ENCODE measurements around the gene HOXD8. TPM values are rescaled to one million over a fixed set of nuclear protein-coding genes. Genes with fewer than 3 reads are reported as not detected.

The HOXD8 gene
- total RNA-seq, 1 donor from 2014 or later = not detected

- CTCF ChIA-PET = no interaction called here
- POLR2A ChIA-PET = no interaction called here
- H3K27ac Mint-ChIP-seq = no peak overlapping the region
- intact Hi-C loops (cut with micrococcal nuclease) = loop anchor here (10.0 kb wide), 1 partner anchor 1835 kb away; the partner anchor contains the start of gene SP9
- DNase-seq (no peak), ATAC-seq (ENCODE audit: low read depth) (no peak)
- no peaks in the 10 kb centered on the region for H3K36me3 Mint-ChIP-seq (ENCODE audit: low read depth)
- H3K4me1 Mint-ChIP-seq = peaks cover 4% of the 10 kb centered on the region
- H3K27me3 Mint-ChIP-seq = peaks cover 60% of the 10 kb centered on the region
- no peak overlapping the region for H3K4me3 Mint-ChIP-seq
- no peaks in the 10 kb centered on the region for H3K9me3 Mint-ChIP-seq
- TF ChIP-seq CTCF (IDR thresholded peaks at IDR 0.05) = no peak
Observed at GRCh38 chr2:176169711-176170110, 40.2 kb downstream of the HOXD8 start.

- intact Hi-C loops (cut with micrococcal nuclease) = no loop called here
- Mint-ChIP-seq H3K4me3 (no peak overlapping the region), H3K27me3 (peaks cover 64% of the 10 kb centered on the region), H3K4me1 (peaks cover 4% of the 10 kb centered on the region), H3K36me3 (ENCODE audit: low read depth) (no peaks in the 10 kb centered on the region), H3K27ac (no peak overlapping the region), H3K9me3 (no peaks in the 10 kb centered on the region)
- TF ChIP-seq CTCF (IDR thresholded peaks at IDR 0.05) = no peak
- no peak for DNase-seq
- CTCF ChIA-PET = no interaction called here
- POLR2A ChIA-PET = no interaction called here
- ATAC-seq (ENCODE audit: low read depth) = no peak
Observed at GRCh38 chr2:176170602-176171305, 41.2 kb downstream of the HOXD8 start.

GRCh38 chr2:176171351-176172006, 42.0 kb downstream of the HOXD8 start:
- ATAC-seq (ENCODE audit: low read depth) (no peak), DNase-seq (no peak)
- Mint-ChIP-seq H3K27me3 (peaks cover 66% of the 10 kb centered on the region), H3K36me3 (ENCODE audit: low read depth) (no peaks in the 10 kb centered on the region), H3K4me1 (peaks cover 4% of the 10 kb centered on the region), H3K27ac (no peak overlapping the region), H3K4me3 (no peak overlapping the region), H3K9me3 (no peaks in the 10 kb centered on the region)
- no peak for TF ChIP-seq CTCF (IDR thresholded peaks at IDR 0.05)
- ChIA-PET CTCF (no interaction called here), POLR2A (no interaction called here)
- intact Hi-C loops (cut with micrococcal nuclease) = no loop called here

- no peak for TF ChIP-seq CTCF (IDR thresholded peaks at IDR 0.05)
- H3K4me1 Mint-ChIP-seq = peaks cover 4% of the 10 kb centered on the region
- no peaks in the 10 kb centered on the region for H3K36me3 Mint-ChIP-seq (ENCODE audit: low read depth)
- no peak overlapping the region for H3K4me3 Mint-ChIP-seq
- ATAC-seq (ENCODE audit: low read depth) (no peak), DNase-seq (no peak)
- peaks cover 65% of the 10 kb centered on the region for H3K27me3 Mint-ChIP-seq
- ChIA-PET POLR2A (no interaction called here), CTCF (no interaction called here)
- intact Hi-C loops (cut with micrococcal nuclease) = no loop called here
- no peak overlapping the region for H3K27ac Mint-ChIP-seq
- no peaks in the 10 kb centered on the region for H3K9me3 Mint-ChIP-seq
Observed at GRCh38 chr2:176172007-176172894, 42.7 kb downstream of the HOXD8 start.
